ENCODE data around the gene DNMT3A. TPM values are rescaled to one million over a fixed set of nuclear protein-coding genes. Genes with fewer than 3 reads are reported as not detected.

DNMT3A gene
- total and polyA plus RNA-seq, 2 of the 8 experiments (the other 6 are each of a cell fraction or from before 2014, with no cell fraction given), result 33.6 to 178 TPM

DNA sequence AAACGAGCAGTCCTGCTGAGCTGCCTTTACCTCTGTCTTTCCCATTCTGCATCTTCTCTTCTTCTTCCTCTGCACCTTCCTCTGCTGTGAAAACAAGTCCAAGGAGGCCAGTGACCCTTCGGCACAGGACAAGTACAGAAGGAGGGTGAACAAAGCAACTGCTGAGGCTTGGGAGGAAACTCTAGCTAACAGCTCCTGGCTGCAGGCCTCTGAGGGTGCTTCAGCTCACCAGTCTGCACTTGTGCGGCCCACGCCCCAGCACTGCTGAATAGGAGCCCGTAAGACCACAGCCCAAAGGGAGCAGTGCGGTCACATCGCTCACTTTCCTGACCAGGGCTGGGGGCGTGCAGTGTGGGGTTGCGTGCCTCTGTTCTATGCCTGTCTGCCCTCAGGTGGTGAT is 42.1 kb upstream of the DNMT3A start (continued):
- TF ChIP-seq CTBP2 (IDR thresholded peaks at IDR 0.05; ENCODE audit: borderline replicate concordance, insufficient read depth, insufficient read length, low read length), result no peak
- no peak for TF ChIP-seq TEAD4 (IDR thresholded peaks at IDR 0.05; ENCODE audit: low read depth, low read length)
- TF ChIP-seq, protein P1, sequence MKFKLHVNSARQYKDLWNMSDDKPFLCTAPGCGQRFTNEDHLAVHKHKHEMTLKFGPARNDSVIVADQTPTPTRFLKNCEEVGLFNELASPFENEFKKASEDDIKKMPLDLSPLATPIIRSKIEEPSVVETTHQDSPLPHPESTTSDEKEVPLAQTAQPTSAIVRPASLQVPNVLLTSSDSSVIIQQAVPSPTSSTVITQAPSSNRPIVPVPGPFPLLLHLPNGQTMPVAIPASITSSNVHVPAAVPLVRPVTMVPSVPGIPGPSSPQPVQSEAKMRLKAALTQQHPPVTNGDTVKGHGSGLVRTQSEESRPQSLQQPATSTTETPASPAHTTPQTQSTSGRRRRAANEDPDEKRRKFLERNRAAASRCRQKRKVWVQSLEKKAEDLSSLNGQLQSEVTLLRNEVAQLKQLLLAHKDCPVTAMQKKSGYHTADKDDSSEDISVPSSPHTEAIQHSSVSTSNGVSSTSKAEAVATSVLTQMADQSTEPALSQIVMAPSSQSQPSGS (IDR thresholded peaks at IDR 0.05; ENCODE audit: low read length), result no peak
